ENCODE data around the gene CYB5R2.

Gene CYB5R2

DNA sequence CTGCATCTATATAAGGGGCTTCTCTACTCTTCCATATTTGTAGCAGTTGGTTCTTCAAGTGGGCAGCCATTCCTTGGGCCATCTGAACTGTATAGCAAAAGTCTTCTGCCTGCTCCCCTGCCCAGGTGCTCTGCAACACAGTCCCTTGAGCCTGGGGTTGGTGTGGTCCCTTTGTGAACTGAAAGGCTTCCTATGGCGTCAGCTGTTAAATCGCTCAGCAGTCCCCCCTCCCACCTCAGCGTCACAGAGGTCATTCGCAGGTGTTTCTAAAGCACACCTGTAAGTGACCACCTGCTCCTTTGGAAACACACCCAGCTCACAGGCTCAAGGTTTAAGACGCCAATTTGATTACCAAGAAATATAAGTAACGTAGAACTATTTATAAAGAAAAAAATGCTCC is 37.0 kb downstream of the CYB5R2 start:
- DNase-seq = no peak

DNA sequence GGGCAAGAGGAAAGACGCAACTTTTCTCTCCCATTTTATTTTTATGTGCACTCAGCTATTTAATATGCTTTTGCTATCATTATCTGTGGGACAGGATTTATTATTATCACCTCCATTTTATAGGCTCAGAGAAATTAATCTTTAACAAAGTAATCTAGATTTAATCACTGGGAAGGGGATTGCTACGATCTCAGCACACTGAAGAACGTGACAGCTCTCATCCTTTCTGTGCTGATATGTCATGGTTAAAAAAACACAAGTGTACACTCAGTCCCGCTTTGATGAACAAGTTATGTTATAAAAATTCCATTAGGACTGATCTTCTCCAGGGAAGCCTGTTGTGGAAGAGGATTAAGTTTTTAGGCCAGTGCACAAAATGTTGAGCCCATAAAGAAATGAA is 37.6 kb downstream of the CYB5R2 start:
- DNase-seq = no peak

DNA sequence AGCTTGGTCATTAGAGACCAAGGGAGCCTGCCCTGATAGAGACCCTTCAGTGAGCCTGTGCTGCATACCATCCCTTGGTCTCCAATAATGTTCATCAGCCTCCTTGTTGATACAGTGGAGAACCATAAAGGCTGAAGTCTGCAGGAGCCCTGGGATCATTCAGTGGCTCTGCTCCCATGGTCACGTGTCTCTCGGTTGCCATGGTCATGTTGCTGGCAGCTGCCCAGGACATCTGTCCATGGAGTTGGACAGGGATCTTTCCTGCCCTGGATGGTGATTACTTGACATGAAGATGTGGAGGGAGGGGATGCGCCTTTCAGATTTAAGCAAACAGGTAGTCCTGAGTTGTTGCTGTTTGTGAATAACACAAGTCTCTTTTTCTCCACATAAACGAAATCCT is 38.2 kb downstream of the CYB5R2 start:
- DNase-seq = no peak

DNA sequence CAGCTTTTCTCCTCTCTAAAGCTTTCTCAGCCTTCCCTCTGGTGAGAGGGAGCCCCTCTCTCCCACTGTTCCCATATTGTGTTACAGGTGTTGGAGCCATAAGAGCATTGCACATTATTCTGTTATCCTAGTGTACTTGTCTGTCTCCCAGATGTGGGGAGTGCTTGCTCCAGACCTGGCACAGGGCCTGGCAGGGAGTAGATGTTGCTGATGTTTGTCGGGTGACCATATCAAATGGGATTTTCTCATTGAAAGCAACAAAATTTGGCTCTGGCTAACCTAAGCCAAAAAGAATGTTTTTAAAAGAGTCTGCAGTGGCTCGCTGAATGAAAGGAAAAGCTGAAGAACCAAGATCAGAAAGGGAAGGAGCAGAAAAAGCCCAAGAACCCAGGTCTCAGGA is 41.1 kb downstream of the CYB5R2 start:
- DNase-seq = no peak

GRCh38 chr11:7630002-7630401 is 43.3 kb downstream of the CYB5R2 start:
- DNase-seq = no peak

DNA sequence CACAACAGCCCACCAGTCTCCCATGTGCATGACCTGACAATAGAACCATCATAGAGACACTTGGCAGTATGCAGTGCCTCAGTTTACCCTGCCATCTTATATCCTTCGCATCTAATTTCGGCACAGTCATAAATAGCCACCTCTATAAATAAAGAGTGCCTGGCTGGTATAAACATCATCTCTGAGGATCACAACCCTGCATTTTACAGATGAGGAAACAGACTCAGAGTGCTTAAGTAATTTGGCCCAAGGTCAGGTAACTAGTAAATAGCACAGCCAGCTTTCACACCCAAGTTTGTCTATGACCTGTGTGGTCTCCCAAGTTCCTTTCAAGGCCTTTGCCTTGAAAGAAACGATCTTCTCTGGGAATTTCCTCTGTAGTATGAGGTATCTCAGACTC is 44.6 kb downstream of the CYB5R2 start:
- DNase-seq = no peak

DNA sequence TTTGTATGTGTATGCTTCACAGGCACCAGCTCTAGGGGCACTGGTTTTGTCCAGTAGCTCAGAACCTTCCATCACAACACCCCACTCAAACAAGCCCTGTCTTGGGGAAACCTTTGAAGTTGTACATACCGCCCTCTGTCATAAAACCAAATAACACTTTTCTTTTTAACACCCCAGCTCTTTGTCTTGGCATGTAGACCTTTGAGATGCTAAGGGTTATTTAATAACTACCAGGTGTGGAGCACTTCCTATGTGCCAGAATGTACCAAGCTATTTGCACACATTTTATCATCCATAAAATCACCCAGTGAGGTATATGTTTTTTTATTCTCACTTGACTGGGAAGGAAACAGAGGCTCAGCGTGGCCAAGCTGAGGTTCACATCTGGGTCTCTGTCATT is 50.6 kb downstream of the CYB5R2 start:
- DNase-seq = no peak

- DNase-seq = no peak
Measured at GRCh38 chr11:7621554-7621953, 51.7 kb downstream of the CYB5R2 start.

DNA sequence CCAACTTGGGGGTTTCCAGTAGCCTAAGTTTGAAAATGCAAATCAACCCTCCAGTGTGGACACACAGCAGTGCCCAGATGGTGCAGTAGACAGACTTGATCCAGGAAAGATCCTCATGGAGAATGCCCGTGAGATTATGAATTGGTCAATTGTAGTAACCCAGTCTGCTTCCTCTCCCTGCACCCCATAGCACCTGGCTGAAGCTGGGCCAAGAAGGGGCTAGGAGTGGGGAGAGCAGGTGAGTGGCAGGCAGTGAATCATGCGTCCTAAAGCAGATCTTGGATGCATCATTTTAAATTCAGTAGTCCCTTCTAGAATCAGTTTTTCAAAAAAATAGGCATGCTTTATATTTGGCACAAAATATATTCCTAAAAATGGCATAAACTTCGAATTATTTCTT is 52.2 kb downstream of the CYB5R2 start:
- DNase-seq = no peak

GRCh38 chr11:7619322-7619721 is 54.0 kb downstream of the CYB5R2 start:
- DNase-seq = no peak

GRCh38 chr11:7617032-7617431 is 56.3 kb downstream of the CYB5R2 start:
- no peak for DNase-seq
